Suppressor macrophage treated with lipopolysaccharide for 1 hour (primary cell): ENCODE results near the gene CLIC1.
A peak's percentile ranks its signal among the peaks of the same experiment; 100 is the strongest.

Experiments used
- DNase-seq, 3 donors: peaks; one replicate each; pipeline ENCODE4 v3.0.0-alpha.2; 2020 to 2022

The CLIC1 gene

GRCh38 chr6:31768363-31769257 lies 32.3 kb upstream of the CLIC1 start:
- DNase-seq = peak; percentile 81 to 90 (median 86)

GRCh38 chr6:31767096-31767645 lies 30.8 kb upstream of the CLIC1 start:
- DNase-seq = peak in 2 of 3 donors; percentile 22 to 27

GRCh38 chr6:31765910-31766794 lies 29.8 kb upstream of the CLIC1 start:
- no peak for DNase-seq

GRCh38 chr6:31765559-31765909 lies 29.2 kb upstream of the CLIC1 start:
- DNase-seq = no peak

- DNase-seq = no peak
Measured at GRCh38 chr6:31764198-31764597, 27.9 kb upstream of the CLIC1 start.

GRCh38 chr6:31763619-31763940 lies 27.2 kb upstream of the CLIC1 start:
- DNase-seq = no peak

GRCh38 chr6:31762878-31763618 lies 26.7 kb upstream of the CLIC1 start:
- no peak for DNase-seq

- no peak for DNase-seq
Measured at GRCh38 chr6:31762356-31762755, 26.0 kb upstream of the CLIC1 start, which contains the start of gene SAPCD1. SAPCD1 (plus strand) TSS chr6:31762656; CDS start chr6:31763055, 399 bp downstream.

- DNase-seq = no peak
Measured at GRCh38 chr6:31761343-31761742, 25.0 kb upstream of the CLIC1 start.

GRCh38 chr6:31760790-31761189 lies 24.5 kb upstream of the CLIC1 start:
- no peak for DNase-seq

GRCh38 chr6:31758281-31758680 lies 22.0 kb upstream of the CLIC1 start:
- no peak for DNase-seq

- DNase-seq = peak in 1 of 3 donors; percentile 11
Measured at GRCh38 chr6:31752739-31753319, 16.5 kb upstream of the CLIC1 start.

GRCh38 chr6:31750411-31751022 lies 14.2 kb upstream of the CLIC1 start:
- no peak for DNase-seq

GRCh38 chr6:31749301-31750036 lies 13.1 kb upstream of the CLIC1 start:
- DNase-seq = no peak

- no peak for DNase-seq
Measured at GRCh38 chr6:31744422-31744821, 8.1 kb upstream of the CLIC1 start.

GRCh38 chr6:31742894-31743293 lies 6.6 kb upstream of the CLIC1 start:
- DNase-seq = no peak

GRCh38 chr6:31741815-31742214 lies 5.5 kb upstream of the CLIC1 start:
- no peak for DNase-seq

- peak; percentile 64 to 80 (median 71) for DNase-seq
Measured at GRCh38 chr6:31740397-31741223, 4.3 kb upstream of the CLIC1 start.

- peak; percentile 99 for DNase-seq
Measured at GRCh38 chr6:31739639-31740396, 3.5 kb upstream of the CLIC1 start, which contains the start of gene MSH5. MSH5 (plus strand) TSS chr6:31740005; CDS start chr6:31740467, 462 bp downstream.
